WTC11 (cell line): ENCODE measurements around the gene ZSWIM4. TPM values are rescaled to one million over a fixed set of nuclear protein-coding genes. Genes with fewer than 3 reads are reported as not detected.

ENCODE experiments used
- ATAC-seq: fragments of 200-7000 bp; cut with Tn5 transposase; 2 replicates; pipeline ENCODE4 v1.10.0; 2021; ENCODE audit warnings: mild to moderate bottlenecking, moderate library complexity
- Bru-seq: library from RNA; stranded (reverse); fragments of 400-500 nt; gene quantifications from one replicate; lab custom pipeline; 2021; lab: Mats Ljungman, UMichigan
- CTCF ChIA-PET: fragments of 300-600 bp; sonication (Branson Sonifier 250); formaldehyde crosslinking; loops from one replicate; lab custom pipeline; 2021; ENCODE audit warnings: antibody characterized with exemption; lab: Charles Lee
- POLR2A ChIA-PET: fragments of 350-600 bp; sonication (Branson Sonifier 250); formaldehyde crosslinking; loops from one replicate; lab custom pipeline; 2021; ENCODE audit warnings: antibody characterized with exemption; lab: Charles Lee
- DNase-seq: peaks from one replicate; pipeline ENCODE4 v3.0.0; 2021; ENCODE audit warnings: low spot score
- H3K27ac Mint-ChIP-seq: 2 replicates; pipeline ENCODE4 v1.8.0; 2021; ENCODE audit warnings: mixed read lengths
- H3K27me3 Mint-ChIP-seq: 2 replicates; pipeline ENCODE4 v1.8.0; 2021; ENCODE audit warnings: low read depth, mild to moderate bottlenecking, moderate library complexity, mixed read lengths
- H3K36me3 Mint-ChIP-seq: 2 replicates; pipeline ENCODE4 v1.8.0; 2021; ENCODE audit warnings: mixed read lengths
- H3K4me1 Mint-ChIP-seq: 2 replicates; pipeline ENCODE4 v1.8.0; 2022; ENCODE audit warnings: mixed read lengths
- H3K4me3 Mint-ChIP-seq: 2 replicates; pipeline ENCODE4 v1.8.0; 2021; ENCODE audit warnings: mild to moderate bottlenecking, moderate library complexity, mixed read lengths
- H3K9me3 Mint-ChIP-seq: 2 replicates; pipeline ENCODE4 v1.8.0; 2021; ENCODE audit warnings: mixed read lengths
- E2F1 ChIP-seq: sonication (generic); formaldehyde crosslinking; IDR thresholded peaks from 2 replicates; pipeline ENCODE4 v1.8.0; 2022; ENCODE audit warnings: mild to moderate bottlenecking, missing genetic modification reagents
- E2F4 ChIP-seq: sonication (generic); formaldehyde crosslinking; IDR thresholded peaks from 2 replicates; pipeline ENCODE4 v1.8.1; 2022; ENCODE audit warnings: low read depth, mild to moderate bottlenecking, moderate library complexity, missing genetic modification reagents, borderline replicate concordance
- FOXJ3 ChIP-seq: sonication (generic); formaldehyde crosslinking; IDR thresholded peaks from 2 replicates; pipeline ENCODE4 v1.9.0; 2021; ENCODE audit warnings: missing genetic modification reagents, mild to moderate bottlenecking, borderline replicate concordance
- FOXK1 ChIP-seq: sonication (generic); formaldehyde crosslinking; IDR thresholded peaks from 2 replicates; pipeline ENCODE4 v1.8.0; 2022; ENCODE audit warnings: mild to moderate bottlenecking, moderate library complexity, missing genetic modification reagents
- FOXP1 ChIP-seq: sonication (generic); formaldehyde crosslinking; IDR thresholded peaks from 2 replicates; pipeline ENCODE4 v1.8.0; 2022; ENCODE audit warnings: missing genetic modification reagents, mild to moderate bottlenecking, moderate library complexity, borderline replicate concordance
- MAX ChIP-seq: sonication (generic); formaldehyde crosslinking; IDR thresholded peaks from 2 replicates; pipeline ENCODE4 v1.8.0; 2022; ENCODE audit warnings: mild to moderate bottlenecking, missing genetic modification reagents
- NFYB ChIP-seq: sonication (generic); formaldehyde crosslinking; conservative IDR thresholded peaks from 2 replicates; pipeline ENCODE4 v1.8.0; 2022; ENCODE audit warnings: low read depth, missing genetic modification reagents
- NR1H2 ChIP-seq: sonication (generic); formaldehyde crosslinking; IDR thresholded peaks from 2 replicates; pipeline ENCODE4 v1.9.0; 2021; ENCODE audit warnings: mild to moderate bottlenecking, moderate library complexity, missing genetic modification reagents
- RORB ChIP-seq: fragments of 250-450 bp; sonication (Bioruptor Pico); IDR thresholded peaks from 2 replicates; pipeline ENCODE4 v1.9.0; 2021; ENCODE audit warnings: mild to moderate bottlenecking
- SMAD4 ChIP-seq: sonication (generic); formaldehyde crosslinking; IDR thresholded peaks from 2 replicates; pipeline ENCODE4 v1.8.0; 2022; ENCODE audit warnings: mild to moderate bottlenecking, missing genetic modification reagents
- SP1 ChIP-seq: sonication (generic); formaldehyde crosslinking; conservative IDR thresholded peaks from 2 replicates; pipeline ENCODE4 v1.8.1; 2022; ENCODE audit warnings: missing genetic modification reagents
- TCF7 ChIP-seq: sonication (generic); formaldehyde crosslinking; IDR thresholded peaks from 2 replicates; pipeline ENCODE4 v1.8.0; 2022; ENCODE audit warnings: mild to moderate bottlenecking, low read depth, missing genetic modification reagents, moderate library complexity
- TEAD1 ChIP-seq: sonication (generic); formaldehyde crosslinking; IDR thresholded peaks from 2 replicates; pipeline ENCODE4 v1.8.0; 2022; ENCODE audit warnings: mild to moderate bottlenecking, missing genetic modification reagents
- ZNF138 ChIP-seq: sonication (generic); formaldehyde crosslinking; conservative IDR thresholded peaks from 2 replicates; pipeline ENCODE4 v1.8.1; 2022; ENCODE audit warnings: mild to moderate bottlenecking, moderate library complexity, missing genetic modification reagents
- ZNF396 ChIP-seq: fragments of 250-450 bp; sonication (Bioruptor Pico); IDR thresholded peaks from 2 replicates; pipeline ENCODE4 v1.8.0; 2021; ENCODE audit warnings: mild to moderate bottlenecking, moderate library complexity, borderline replicate concordance
- ZNF416 ChIP-seq: fragments of 250-450 bp; sonication (Bioruptor Pico); IDR thresholded peaks from 2 replicates; pipeline ENCODE4 v1.9.0; 2021; ENCODE audit warnings: mild to moderate bottlenecking, inconsistent platforms
- long read RNA-seq, 3 experiments: library from RNA in 1 of 3; library from capped mRNA in 1 of 3; library from polyadenylated mRNA in 1 of 3; unstranded in 2 of 3; stranded (forward) in 1 of 3; transcript quantifications; one replicate each; pipeline ENCODE4 v2.0.0, GENCODE V29; 2021
- total RNA-seq: library from RNA; stranded (reverse); gene quantifications from 3 replicates; pipeline ENCODE4 v1.2.3, GENCODE V29; 2021
- TF ChIP-seq, protein P1 (sequence below): sonication (generic); formaldehyde crosslinking; IDR thresholded peaks from 2 replicates; pipeline ENCODE4 v1.8.1; 2023; ENCODE audit warnings: mild to moderate bottlenecking, missing genetic modification reagents
- TF ChIP-seq, protein P2 (sequence below): sonication (generic); formaldehyde crosslinking; IDR thresholded peaks from 2 replicates; pipeline ENCODE4 v1.8.0; 2023; ENCODE audit warnings: missing genetic modification reagents
- TF ChIP-seq, protein P3 (sequence below): sonication (generic); formaldehyde crosslinking; IDR thresholded peaks from 2 replicates; pipeline ENCODE4 v1.8.0; 2022; ENCODE audit warnings: mild to moderate bottlenecking, missing genetic modification reagents
- TF ChIP-seq, protein P4 (sequence below): fragments of 250-450 bp; sonication (Bioruptor Pico); IDR thresholded peaks from 2 replicates; pipeline ENCODE4 v1.9.0; 2021; ENCODE audit warnings: mild to moderate bottlenecking, borderline replicate concordance
- TF ChIP-seq, protein P5 (sequence below): sonication (generic); formaldehyde crosslinking; IDR thresholded peaks from 2 replicates; pipeline ENCODE4 v1.8.1; 2022; ENCODE audit warnings: missing genetic modification reagents, borderline replicate concordance

The ZSWIM4 gene
- total RNA-seq: 33.4 to 35.5 TPM (median 34.2 TPM) in 3 replicates
- Bru-seq, nascent RNA: percentile 56 among the genes with signal in this experiment
- long read RNA-seq, experiment 1, full-length matches to known transcripts: 3 of 79 reads
- long read RNA-seq, experiment 1, partial matches to known transcripts: 11 of 79 reads
- long read RNA-seq, experiment 1, other reads (novel, unspliced or antisense): 65 of 79 reads
- long read RNA-seq, experiment 2, partial matches to known transcripts: 5 of 33 reads
- long read RNA-seq, experiment 2, other reads (novel, unspliced or antisense): 28 of 33 reads
- long read RNA-seq, experiment 3: 0 reads

DNA sequence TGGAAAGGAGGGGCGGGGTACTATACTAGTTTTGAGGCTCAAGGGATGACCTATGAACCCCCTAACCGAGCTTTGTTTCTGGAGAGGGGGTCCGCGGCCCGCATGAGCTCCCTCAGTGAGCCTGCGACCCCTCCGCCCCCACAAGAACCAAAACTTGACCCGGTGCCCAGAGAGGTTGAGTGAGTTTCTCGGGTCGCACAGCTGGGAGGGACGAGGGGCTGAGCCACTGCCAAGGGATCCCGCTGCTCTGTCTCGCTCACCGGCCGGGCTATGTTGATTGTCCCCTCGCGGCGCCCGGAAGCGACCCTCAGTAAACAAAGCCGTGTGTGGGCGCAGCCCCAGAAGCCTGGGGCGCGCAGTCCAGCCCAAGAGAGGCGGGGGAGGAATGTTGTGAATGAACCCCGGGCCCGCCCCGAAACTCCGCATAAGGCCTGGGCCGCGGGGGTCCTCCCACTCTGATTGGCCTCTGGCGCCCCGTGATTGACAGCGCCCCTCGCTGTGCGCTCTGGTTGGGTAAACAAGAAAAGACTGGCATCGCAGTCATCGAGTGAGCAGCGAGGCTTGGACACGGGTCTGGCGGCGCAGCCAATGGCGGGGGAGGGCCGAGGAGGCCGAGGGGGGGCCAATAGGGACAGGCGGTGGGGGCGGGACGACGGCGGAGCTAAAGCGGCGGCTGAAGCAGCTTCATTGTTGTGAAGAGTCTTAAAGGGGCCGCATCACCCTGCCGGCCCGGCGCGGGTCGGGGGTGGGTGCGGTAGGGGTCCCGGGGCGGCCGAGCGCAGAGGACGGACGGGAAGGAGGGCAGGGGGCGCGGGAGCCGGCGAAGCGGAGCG, at the start of gene ZSWIM4:
TSS of gene ZSWIM4 (plus strand) at position 687 of the 833 bp plus-strand sequence. CDS start 206 bp downstream, outside the sequence.
- ChIA-PET CTCF (interaction anchor here (0.7 to 4.0 kb wide), 14 partner anchors 9 to 277 kb away, joined by 3 to 28 read pairs (median 5); partner anchors contain the start of gene MISP3), POLR2A (interaction anchor here (0.5 to 3.0 kb wide), 15 partner anchors 10 to 400 kb away, joined by 3 to 19 read pairs (median 5); a partner anchor contains a TSS)
- H3K27me3 Mint-ChIP-seq: no peaks in the 10 kb centered on the region
- H3K4me3 Mint-ChIP-seq: peak within 1 kb of the TSS; percentile 92
- peak within 1 kb of the TSS; percentile 98 for H3K27ac Mint-ChIP-seq
- no peaks in the 10 kb centered on the region for H3K36me3 Mint-ChIP-seq
- ATAC-seq (peak; percentile 91), DNase-seq (peak; percentile 100)
- H3K4me1 Mint-ChIP-seq: peaks cover 16% of the 10 kb centered on the region
- no peaks in the 10 kb centered on the region for H3K9me3 Mint-ChIP-seq
- TF ChIP-seq FOXK1 (CRISPR knock-in tag): peak; percentile 97
- peak; percentile 82; the same call in 1 of the 2 replicates for TF ChIP-seq FOXP1 (CRISPR knock-in tag)
- no peak for TF ChIP-seq E2F4 (CRISPR knock-in tag)
- TF ChIP-seq, protein P1, sequence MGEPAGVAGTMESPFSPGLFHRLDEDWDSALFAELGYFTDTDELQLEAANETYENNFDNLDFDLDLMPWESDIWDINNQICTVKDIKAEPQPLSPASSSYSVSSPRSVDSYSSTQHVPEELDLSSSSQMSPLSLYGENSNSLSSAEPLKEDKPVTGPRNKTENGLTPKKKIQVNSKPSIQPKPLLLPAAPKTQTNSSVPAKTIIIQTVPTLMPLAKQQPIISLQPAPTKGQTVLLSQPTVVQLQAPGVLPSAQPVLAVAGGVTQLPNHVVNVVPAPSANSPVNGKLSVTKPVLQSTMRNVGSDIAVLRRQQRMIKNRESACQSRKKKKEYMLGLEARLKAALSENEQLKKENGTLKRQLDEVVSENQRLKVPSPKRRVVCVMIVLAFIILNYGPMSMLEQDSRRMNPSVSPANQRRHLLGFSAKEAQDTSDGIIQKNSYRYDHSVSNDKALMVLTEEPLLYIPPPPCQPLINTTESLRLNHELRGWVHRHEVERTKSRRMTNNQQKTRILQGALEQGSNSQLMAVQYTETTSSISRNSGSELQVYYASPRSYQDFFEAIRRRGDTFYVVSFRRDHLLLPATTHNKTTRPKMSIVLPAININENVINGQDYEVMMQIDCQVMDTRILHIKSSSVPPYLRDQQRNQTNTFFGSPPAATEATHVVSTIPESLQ (CRISPR knock-in tag): no peak
- no peak for TF ChIP-seq FOXJ3 (CRISPR knock-in tag)
- peak; percentile 99 for TF ChIP-seq NFYB
- TF ChIP-seq SP1 (CRISPR knock-in tag): peak; percentile 72
- TF ChIP-seq MAX (CRISPR knock-in tag): peak; percentile 68
- TF ChIP-seq, protein P2, sequence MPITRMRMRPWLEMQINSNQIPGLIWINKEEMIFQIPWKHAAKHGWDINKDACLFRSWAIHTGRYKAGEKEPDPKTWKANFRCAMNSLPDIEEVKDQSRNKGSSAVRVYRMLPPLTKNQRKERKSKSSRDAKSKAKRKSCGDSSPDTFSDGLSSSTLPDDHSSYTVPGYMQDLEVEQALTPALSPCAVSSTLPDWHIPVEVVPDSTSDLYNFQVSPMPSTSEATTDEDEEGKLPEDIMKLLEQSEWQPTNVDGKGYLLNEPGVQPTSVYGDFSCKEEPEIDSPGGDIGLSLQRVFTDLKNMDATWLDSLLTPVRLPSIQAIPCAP (CRISPR knock-in tag): no peak
- TF ChIP-seq ZNF416: 0 out of 2 replicates have a peak, but pooled peaks have one; percentile 51
- peak; percentile 69; the same call in 1 of the 2 replicates for TF ChIP-seq TEAD1 (CRISPR knock-in tag)
- no peak for TF ChIP-seq NR1H2
- TF ChIP-seq, protein P3, sequence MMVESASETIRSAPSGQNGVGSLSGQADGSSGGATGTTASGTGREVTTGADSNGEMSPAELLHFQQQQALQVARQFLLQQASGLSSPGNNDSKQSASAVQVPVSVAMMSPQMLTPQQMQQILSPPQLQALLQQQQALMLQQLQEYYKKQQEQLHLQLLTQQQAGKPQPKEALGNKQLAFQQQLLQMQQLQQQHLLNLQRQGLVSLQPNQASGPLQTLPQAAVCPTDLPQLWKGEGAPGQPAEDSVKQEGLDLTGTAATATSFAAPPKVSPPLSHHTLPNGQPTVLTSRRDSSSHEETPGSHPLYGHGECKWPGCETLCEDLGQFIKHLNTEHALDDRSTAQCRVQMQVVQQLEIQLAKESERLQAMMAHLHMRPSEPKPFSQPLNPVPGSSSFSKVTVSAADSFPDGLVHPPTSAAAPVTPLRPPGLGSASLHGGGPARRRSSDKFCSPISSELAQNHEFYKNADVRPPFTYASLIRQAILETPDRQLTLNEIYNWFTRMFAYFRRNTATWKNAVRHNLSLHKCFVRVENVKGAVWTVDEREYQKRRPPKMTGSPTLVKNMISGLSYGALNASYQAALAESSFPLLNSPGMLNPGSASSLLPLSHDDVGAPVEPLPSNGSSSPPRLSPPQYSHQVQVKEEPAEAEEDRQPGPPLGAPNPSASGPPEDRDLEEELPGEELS (CRISPR knock-in tag): peak; percentile 97
- no peak for TF ChIP-seq E2F1 (CRISPR knock-in tag)
- TF ChIP-seq, protein P4, sequence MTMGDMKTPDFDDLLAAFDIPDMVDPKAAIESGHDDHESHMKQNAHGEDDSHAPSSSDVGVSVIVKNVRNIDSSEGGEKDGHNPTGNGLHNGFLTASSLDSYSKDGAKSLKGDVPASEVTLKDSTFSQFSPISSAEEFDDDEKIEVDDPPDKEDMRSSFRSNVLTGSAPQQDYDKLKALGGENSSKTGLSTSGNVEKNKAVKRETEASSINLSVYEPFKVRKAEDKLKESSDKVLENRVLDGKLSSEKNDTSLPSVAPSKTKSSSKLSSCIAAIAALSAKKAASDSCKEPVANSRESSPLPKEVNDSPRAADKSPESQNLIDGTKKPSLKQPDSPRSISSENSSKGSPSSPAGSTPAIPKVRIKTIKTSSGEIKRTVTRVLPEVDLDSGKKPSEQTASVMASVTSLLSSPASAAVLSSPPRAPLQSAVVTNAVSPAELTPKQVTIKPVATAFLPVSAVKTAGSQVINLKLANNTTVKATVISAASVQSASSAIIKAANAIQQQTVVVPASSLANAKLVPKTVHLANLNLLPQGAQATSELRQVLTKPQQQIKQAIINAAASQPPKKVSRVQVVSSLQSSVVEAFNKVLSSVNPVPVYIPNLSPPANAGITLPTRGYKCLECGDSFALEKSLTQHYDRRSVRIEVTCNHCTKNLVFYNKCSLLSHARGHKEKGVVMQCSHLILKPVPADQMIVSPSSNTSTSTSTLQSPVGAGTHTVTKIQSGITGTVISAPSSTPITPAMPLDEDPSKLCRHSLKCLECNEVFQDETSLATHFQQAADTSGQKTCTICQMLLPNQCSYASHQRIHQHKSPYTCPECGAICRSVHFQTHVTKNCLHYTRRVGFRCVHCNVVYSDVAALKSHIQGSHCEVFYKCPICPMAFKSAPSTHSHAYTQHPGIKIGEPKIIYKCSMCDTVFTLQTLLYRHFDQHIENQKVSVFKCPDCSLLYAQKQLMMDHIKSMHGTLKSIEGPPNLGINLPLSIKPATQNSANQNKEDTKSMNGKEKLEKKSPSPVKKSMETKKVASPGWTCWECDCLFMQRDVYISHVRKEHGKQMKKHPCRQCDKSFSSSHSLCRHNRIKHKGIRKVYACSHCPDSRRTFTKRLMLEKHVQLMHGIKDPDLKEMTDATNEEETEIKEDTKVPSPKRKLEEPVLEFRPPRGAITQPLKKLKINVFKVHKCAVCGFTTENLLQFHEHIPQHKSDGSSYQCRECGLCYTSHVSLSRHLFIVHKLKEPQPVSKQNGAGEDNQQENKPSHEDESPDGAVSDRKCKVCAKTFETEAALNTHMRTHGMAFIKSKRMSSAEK: no peak
- TF ChIP-seq, protein P5, sequence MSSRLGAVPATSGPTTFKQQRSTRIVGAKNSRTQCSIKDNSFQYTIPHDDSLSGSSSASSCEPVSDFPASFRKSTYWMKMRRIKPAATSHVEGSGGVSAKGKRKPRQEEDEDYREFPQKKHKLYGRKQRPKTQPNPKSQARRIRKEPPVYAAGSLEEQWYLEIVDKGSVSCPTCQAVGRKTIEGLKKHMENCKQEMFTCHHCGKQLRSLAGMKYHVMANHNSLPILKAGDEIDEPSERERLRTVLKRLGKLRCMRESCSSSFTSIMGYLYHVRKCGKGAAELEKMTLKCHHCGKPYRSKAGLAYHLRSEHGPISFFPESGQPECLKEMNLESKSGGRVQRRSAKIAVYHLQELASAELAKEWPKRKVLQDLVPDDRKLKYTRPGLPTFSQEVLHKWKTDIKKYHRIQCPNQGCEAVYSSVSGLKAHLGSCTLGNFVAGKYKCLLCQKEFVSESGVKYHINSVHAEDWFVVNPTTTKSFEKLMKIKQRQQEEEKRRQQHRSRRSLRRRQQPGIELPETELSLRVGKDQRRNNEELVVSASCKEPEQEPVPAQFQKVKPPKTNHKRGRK (CRISPR knock-in tag): no peak
- no peak for TF ChIP-seq TCF7
- TF ChIP-seq RORB (CRISPR knock-in tag): no peak
- TF ChIP-seq SMAD4 (CRISPR knock-in tag): no peak
- TF ChIP-seq ZNF396 (CRISPR knock-in tag): no peak
- no peak for TF ChIP-seq ZNF138
